ENCODE measurements around the gene KNL1.
"Not testable (repeated sequence)": the region's sequence is repeated elsewhere in the genome, so short reads cannot be mapped to it uniquely, and the experiment has no call there.

Gene KNL1

DNA sequence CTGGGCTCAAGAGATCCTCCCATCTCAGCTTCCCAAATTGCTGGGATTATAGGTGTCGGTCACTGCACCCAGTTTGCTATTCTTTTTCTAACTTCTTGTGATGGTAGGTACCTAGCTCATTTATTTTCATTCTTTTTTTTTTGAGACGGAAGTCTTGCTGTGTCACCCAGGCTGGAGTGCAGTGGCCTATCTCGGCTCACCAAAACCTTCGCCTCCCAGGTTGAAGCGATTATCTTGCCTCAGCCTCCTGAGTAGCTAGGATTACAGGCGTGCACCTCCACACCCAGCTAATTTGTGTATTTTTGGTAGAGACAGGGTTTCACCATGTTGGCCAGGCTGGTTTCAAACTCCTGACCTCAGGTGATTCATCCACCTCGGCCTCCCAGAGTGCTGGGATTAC lies 70.9 kb downstream of the KNL1 start:
- ChIA-PET CTCF (interaction anchor here (3.1 kb wide), 1 partner anchor 12 kb away, joined by 13 read pairs; no protein-coding TSS in a partner anchor), POLR2A (no interaction called here)
- no peak overlapping the region for H3K4me3 ChIP-seq (ENCODE audit: low read depth, low read length)
- no peak for DNase-seq (ENCODE audit: low read depth, low spot score)
- no peak for TF ChIP-seq CTCF (IDR thresholded peaks at IDR 0.05; ENCODE audit: insufficient read depth, low read length, missing control alignments)

- POLR2A ChIA-PET; DNase-seq (ENCODE audit: low read depth, low spot score); H3K4me3 ChIP-seq (ENCODE audit: low read depth, low read length): not testable (repeated sequence)
- CTCF ChIA-PET = interaction anchor here (1.8 to 3.2 kb wide), 2 partner anchors 11 to 218 kb away, joined by 8 to 13 read pairs; partner anchors contain the start of gene VPS18
These were observed 82.2 kb downstream of the KNL1 start for GRCh38 chr15:40676290-40676689.

DNA sequence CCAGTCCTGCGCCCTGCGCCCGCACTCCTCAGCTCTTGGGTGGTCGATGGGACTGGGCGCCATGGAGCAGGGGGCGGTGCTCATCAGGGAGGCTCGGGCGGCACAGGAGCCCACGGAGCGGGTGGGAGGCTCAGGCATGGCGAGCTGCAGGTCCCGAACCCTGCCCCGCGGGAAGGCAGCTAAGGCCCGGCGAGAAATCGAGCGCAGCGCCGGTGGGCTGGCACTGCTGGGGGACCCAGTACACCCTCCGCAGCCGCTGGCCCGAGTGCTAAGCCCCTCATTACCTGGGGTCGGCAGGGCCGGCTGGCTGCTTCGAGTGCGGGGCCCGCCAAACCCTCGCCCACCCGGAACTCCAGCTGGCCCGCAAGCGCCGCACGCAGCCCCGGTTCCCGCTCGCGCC lies 82.9 kb downstream of the KNL1 start:
- POLR2A ChIA-PET; DNase-seq (ENCODE audit: low read depth, low spot score); H3K4me3 ChIP-seq (ENCODE audit: low read depth, low read length): not testable (repeated sequence)
- CTCF ChIA-PET = interaction anchor here (1.8 to 3.3 kb wide), 3 partner anchors 12 to 217 kb away, joined by 8 to 14 read pairs (median 13); partner anchors contain the start of gene VPS18

- DNase-seq (ENCODE audit: low read depth, low spot score) = no peak
- ChIA-PET POLR2A (no interaction called here), CTCF (interaction anchor here (0.8 to 3.3 kb wide), 6 partner anchors 9 to 214 kb away, joined by 3 to 14 read pairs (median 4); partner anchors contain the start of genes RAD51 and VPS18)
- no peak overlapping the region for H3K4me3 ChIP-seq (ENCODE audit: low read depth, low read length)
- TF ChIP-seq CTCF (IDR thresholded peaks at IDR 0.05; ENCODE audit: insufficient read depth, low read length, missing control alignments) = no peak
These were observed 86.1 kb downstream of the KNL1 start for GRCh38 chr15:40680151-40680550.

GRCh38 chr15:40680959-40681358 lies 86.9 kb downstream of the KNL1 start:
- DNase-seq (ENCODE audit: low read depth, low spot score); POLR2A ChIA-PET; H3K4me3 ChIP-seq (ENCODE audit: low read depth, low read length): not testable (repeated sequence)
- CTCF ChIA-PET = interaction anchor here (1.2 to 1.6 kb wide), 4 partner anchors 10 to 213 kb away, joined by 3 to 5 read pairs (median 4); partner anchors contain the start of genes RAD51 and VPS18

GRCh38 chr15:40684381-40684780 lies 90.3 kb downstream of the KNL1 start:
- POLR2A ChIA-PET = no interaction called here
- DNase-seq (ENCODE audit: low read depth, low spot score) = no peak
- CTCF ChIA-PET = no interaction called here
- no peak for TF ChIP-seq CTCF (IDR thresholded peaks at IDR 0.05; ENCODE audit: insufficient read depth, low read length, missing control alignments)
- H3K4me3 ChIP-seq (ENCODE audit: low read depth, low read length) = no peak overlapping the region

- H3K4me3 ChIP-seq (ENCODE audit: low read depth, low read length) = no peak overlapping the region
- DNase-seq (ENCODE audit: low read depth, low spot score) = no peak
- POLR2A ChIA-PET = no interaction called here
- no peak for TF ChIP-seq CTCF (IDR thresholded peaks at IDR 0.05; ENCODE audit: insufficient read depth, low read length, missing control alignments)
- CTCF ChIA-PET = no interaction called here
These were observed 91.3 kb downstream of the KNL1 start for GRCh38 chr15:40685376-40685775.

DNA sequence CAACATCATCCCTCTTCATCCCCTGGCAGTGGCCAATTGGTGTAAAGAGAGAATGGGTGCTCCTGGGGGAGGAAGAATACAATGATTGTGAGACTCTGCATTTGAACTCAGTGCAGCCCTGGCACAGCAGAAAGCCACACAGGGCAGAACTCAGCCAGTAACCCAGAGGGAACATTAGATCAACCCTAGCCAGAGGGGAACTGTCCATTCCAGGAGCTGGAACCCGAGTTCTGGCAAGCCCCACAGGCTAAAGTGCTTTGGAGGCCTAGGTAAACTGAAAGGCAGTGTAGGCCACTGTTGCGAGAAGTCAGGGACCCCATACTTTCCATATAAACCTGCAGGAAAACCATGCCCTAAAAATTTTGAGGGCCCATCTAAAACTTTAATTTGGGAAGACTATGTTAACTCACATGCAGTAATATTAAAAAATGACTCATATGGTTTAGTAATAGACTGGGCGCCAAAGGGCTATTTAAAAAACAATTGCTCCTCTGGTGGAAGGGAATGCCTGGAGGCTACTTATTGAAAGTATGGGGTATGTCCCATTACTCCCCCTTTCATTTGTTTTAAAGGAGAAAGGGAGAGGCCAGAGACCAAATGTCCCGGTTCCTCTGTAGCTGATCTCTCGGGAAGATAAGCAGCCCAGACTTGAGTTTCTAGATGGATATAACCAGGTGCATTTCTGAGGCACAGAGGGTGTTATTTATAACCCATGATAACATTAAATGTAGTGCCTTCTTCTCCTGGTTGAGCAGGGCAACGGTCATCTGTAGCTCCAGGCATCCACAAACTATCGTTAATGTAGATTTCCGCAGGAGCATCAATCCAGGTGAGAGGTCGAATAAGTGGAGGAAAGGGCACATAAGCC lies 95.1 kb downstream of the KNL1 start:
- CTCF ChIA-PET = interaction anchor here (1.1 kb wide), 1 partner anchor 203 kb away, joined by 3 read pairs; no protein-coding TSS in a partner anchor
- no peak overlapping the region for H3K4me3 ChIP-seq (ENCODE audit: low read depth, low read length)
- DNase-seq (ENCODE audit: low read depth, low spot score) = no peak
- POLR2A ChIA-PET = no interaction called here
- TF ChIP-seq CTCF (IDR thresholded peaks at IDR 0.05; ENCODE audit: insufficient read depth, low read length, missing control alignments) = no peak

Measured in AG04449 (cell line).